HCT116 (cell line): ENCODE results near the gene FAM174A. TPM values are rescaled to one million over a fixed set of nuclear protein-coding genes. Genes with fewer than 3 reads are reported as not detected.

ENCODE experiments used
- ATAC-seq: fragments of 200-7000 bp; cut with Tn5 transposase; 2 replicates; pipeline ENCODE4 v1.9.1; 2020; ENCODE audit warnings: mild to moderate bottlenecking, moderate library complexity
- BruUV-seq: library from RNA; stranded (reverse); fragments of 400-500 nt; replicated peaks from 2 replicates; lab custom pipeline; 2021; lab: Mats Ljungman, UMichigan
- CTCF ChIA-PET: fragments of 300-600 bp; sonication (Branson Sonifier 250); formaldehyde crosslinking; loops from one replicate; lab custom pipeline; 2021; ENCODE audit warnings: antibody characterized with exemption; lab: Charles Lee
- POLR2A ChIA-PET: fragments of 300-600, 350-600 bp; sonication (Branson Sonifier 250); formaldehyde crosslinking; loops from one replicate; lab custom pipeline; 2021; ENCODE audit warnings: antibody characterized with exemption; lab: Charles Lee
- RAD21 ChIA-PET, 2 experiments: fragments of 300-600 bp; sonication (Branson Sonifier 250); formaldehyde crosslinking; loops; one replicate each; lab custom pipeline; 2023; ENCODE audit warnings: low total read pairs in 2 of 2; ENCODE audit not compliant: uncharacterized antibody in 2 of 2, unreplicated experiment in 2 of 2, low non-redundant PET in 1 of 2; lab: Charles Lee
- DNase-seq: peaks from one replicate; pipeline ENCODE4 v3.0.0-alpha.2; 2010; ENCODE audit warnings: low read depth, low spot score
- H2AFZ ChIP-seq: fragments of 200-600 bp; shearing (Covaris generic), sonication (generic); 2 replicates; pipeline ENCODE4 v1.6.1; 2017; ENCODE audit warnings: low read depth, mixed run types, mixed read lengths, antibody characterized with exemption, low read length; ENCODE audit not compliant: poor library complexity, severe bottlenecking
- H3K27ac ChIP-seq: 2 replicates; pipeline ENCODE4 v1.5.1; 2012; ENCODE audit warnings: low read depth, low read length
- H3K27me3 ChIP-seq: fragments of 200-600 bp; sonication (generic); 2 replicates; pipeline ENCODE4 v1.6.1; 2016; ENCODE audit warnings: mixed run types, low read length, mixed read lengths; ENCODE audit not compliant: insufficient read depth
- H3K36me3 ChIP-seq, 2 experiments: fragments of 200-500 bp in 1 of 2; fragments of 200-600 bp in 1 of 2; sonication (Bioruptor generic) in 1 of 2; sonication (generic) in 1 of 2; 2 replicates each; pipeline versions ENCODE4 v1.5.1 to v1.6.1; 2014 to 2016; ENCODE audit warnings: low read length in 2 of 2, inconsistent platforms in 1 of 2, mixed read lengths in 1 of 2, mixed run types in 1 of 2; ENCODE audit not compliant: insufficient read depth in 2 of 2, control insufficient read depth in 1 of 2
- H3K4me1 ChIP-seq, 2 experiments: fragments of 200-600 bp in 1 of 2; sonication (generic) in 1 of 2; 2 replicates each; pipeline versions ENCODE4 v1.5.1 to v1.6.1; 2012 to 2017; ENCODE audit warnings: low read length in 2 of 2, inconsistent platforms in 1 of 2, mild to moderate bottlenecking in 1 of 2, mixed read lengths in 1 of 2, mixed run types in 1 of 2, moderate library complexity in 1 of 2; ENCODE audit not compliant: insufficient read depth in 2 of 2, control insufficient read depth in 1 of 2
- H3K4me2 ChIP-seq: fragments of 200-600 bp; sonication (generic); 2 replicates; pipeline ENCODE4 v1.6.1; 2017; ENCODE audit warnings: mixed run types, low read length, mixed read lengths
- H3K4me3 ChIP-seq, 2 experiments: fragments of 200-600 bp in 1 of 2; sonication (generic) in 1 of 2; replicated peaks in 1 of 2; 2 replicates each; pipeline ENCODE4 v1.5.1; 2011 to 2016; ENCODE audit warnings: low read length in 2 of 2, control low read depth in 1 of 2, low read depth in 1 of 2, mild to moderate bottlenecking in 1 of 2, mixed read lengths in 1 of 2, mixed run types in 1 of 2
- H3K79me2 ChIP-seq: fragments of 200-600 bp; sonication (generic); 2 replicates; pipeline ENCODE4 v1.6.1; 2017; ENCODE audit warnings: mild to moderate bottlenecking, mixed run types, low read length, moderate library complexity, mixed read lengths; ENCODE audit not compliant: insufficient read depth
- H3K9ac ChIP-seq: fragments of 200-600 bp; sonication (generic); 2 replicates; pipeline ENCODE4 v1.6.1; 2016; ENCODE audit warnings: low read length, mixed read lengths
- H3K9me2 ChIP-seq: fragments of 200-600 bp; sonication (generic), shearing (Covaris generic); 2 replicates; pipeline ENCODE4 v1.6.1; 2017; ENCODE audit warnings: mixed run types, mild to moderate bottlenecking, moderate library complexity; ENCODE audit not compliant: insufficient read depth
- H3K9me3 ChIP-seq, 2 experiments: fragments of 200-500 bp in 1 of 2; fragments of 200-600 bp in 1 of 2; sonication (Bioruptor generic) in 1 of 2; sonication (generic) in 1 of 2; 2 replicates each; pipeline ENCODE4 v1.6.1; 2014 to 2017; ENCODE audit warnings: low read length in 2 of 2, mixed read lengths in 2 of 2, inconsistent platforms in 1 of 2, low read depth in 1 of 2, mild to moderate bottlenecking in 1 of 2, mixed run types in 1 of 2, moderate library complexity in 1 of 2; ENCODE audit not compliant: control insufficient read depth in 1 of 2, insufficient read depth in 1 of 2
- H4K20me1 ChIP-seq: fragments of 200-600 bp; sonication (generic), shearing (Covaris generic); 2 replicates; pipeline ENCODE4 v1.6.1; 2017; ENCODE audit warnings: mixed run types, mild to moderate bottlenecking, moderate library complexity; ENCODE audit not compliant: insufficient read depth
- JUND ChIP-seq: IDR thresholded peaks from 2 replicates; pipeline ENCODE4 v1.6.1; 2012
- POLR2A ChIP-seq: IDR thresholded peaks from 2 replicates; pipeline ENCODE4 v1.7.0; 2011; ENCODE audit warnings: borderline replicate concordance; ENCODE audit not compliant: insufficient read depth, insufficient read length; ENCODE audit errors: extremely low read depth
- RAD21 ChIP-seq: IDR thresholded peaks from 2 replicates; pipeline ENCODE4 v1.6.1; 2012; ENCODE audit warnings: low read depth, mild to moderate bottlenecking
- intact Hi-C: fragments of 100-400 bp; cut with micrococcal nuclease; formaldehyde crosslinking; loops from 2 replicates; pipeline ENCODE4 v1.10.0; 2022
- total RNA-seq: library from RNA; stranded (reverse); gene quantifications from one replicate; pipeline ENCODE4 v1.2.1, GENCODE V29; 2021; ENCODE audit not compliant: unreplicated experiment
- TF ChIP-seq, protein P1 (sequence below): IDR thresholded peaks from 2 replicates; pipeline ENCODE4 v1.6.1; 2012; ENCODE audit warnings: low read depth
- TF ChIP-seq, protein P2 (sequence below): IDR thresholded peaks from 2 replicates; pipeline ENCODE4 v1.6.1; 2012
- TF ChIP-seq, protein P3 (sequence below), 3 experiments: fragments of 200-600 bp in 1 of 3; sonication (generic) in 1 of 3; IDR thresholded peaks in 2 of 3; conservative IDR thresholded peaks in 1 of 3; 2 replicates each; pipeline ENCODE4 v1.5.1; 2012 to 2017; ENCODE audit warnings: low read depth in 2 of 3, low read length in 2 of 3, antibody characterized with exemption in 1 of 3, borderline replicate concordance in 1 of 3, control low read depth in 1 of 3, mild to moderate bottlenecking in 1 of 3, mixed read lengths in 1 of 3, mixed run types in 1 of 3, moderate library complexity in 1 of 3; ENCODE audit not compliant: insufficient read depth in 1 of 3

The FAM174A gene
- total RNA-seq, 1 experiment from 2014 or later: 8.6 TPM

DNA sequence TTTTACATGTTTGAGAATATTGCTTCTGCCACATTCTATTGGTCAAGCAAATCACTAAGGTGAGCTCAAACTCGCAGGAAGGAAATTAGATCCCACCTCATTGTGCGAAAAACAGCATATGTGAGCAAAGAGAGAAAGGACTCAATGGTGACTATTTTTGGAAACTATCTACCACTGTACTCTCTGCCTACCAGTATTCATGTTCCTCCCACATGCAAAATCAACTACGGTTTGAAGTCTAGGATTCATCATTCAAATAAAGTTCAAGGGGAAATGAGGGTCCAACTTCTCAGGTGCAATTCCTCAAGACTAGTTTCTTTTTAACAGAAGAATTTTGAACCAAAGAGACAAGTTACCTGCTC is 60.6 kb downstream of the FAM174A start:
- Histone ChIP-seq H3K4me1 (no peaks in the 10 kb centered on the region), H3K4me2 (no peak overlapping the region), H3K79me2 (no peaks in the 10 kb centered on the region), H3K36me3 (no peaks in the 10 kb centered on the region), H3K27ac (no peak overlapping the region), H3K9me3 (no peaks in the 10 kb centered on the region), H3K9ac (no peak overlapping the region), H3K9me2 (no peaks in the 10 kb centered on the region), H3K27me3 (no peaks in the 10 kb centered on the region), H2AFZ (no peak overlapping the region), H4K20me1 (no peaks in the 10 kb centered on the region), H3K4me3 (no peak overlapping the region)
- ATAC-seq (no peak), DNase-seq (no peak)
- ChIA-PET RAD21 (no interaction called here), POLR2A (no interaction called here), CTCF (no interaction called here)
- intact Hi-C loops: no loop called here
- no TSS peak for BruUV-seq
- no peak for TF ChIP-seq RAD21
- no peak for TF ChIP-seq POLR2A
- TF ChIP-seq, protein P1, sequence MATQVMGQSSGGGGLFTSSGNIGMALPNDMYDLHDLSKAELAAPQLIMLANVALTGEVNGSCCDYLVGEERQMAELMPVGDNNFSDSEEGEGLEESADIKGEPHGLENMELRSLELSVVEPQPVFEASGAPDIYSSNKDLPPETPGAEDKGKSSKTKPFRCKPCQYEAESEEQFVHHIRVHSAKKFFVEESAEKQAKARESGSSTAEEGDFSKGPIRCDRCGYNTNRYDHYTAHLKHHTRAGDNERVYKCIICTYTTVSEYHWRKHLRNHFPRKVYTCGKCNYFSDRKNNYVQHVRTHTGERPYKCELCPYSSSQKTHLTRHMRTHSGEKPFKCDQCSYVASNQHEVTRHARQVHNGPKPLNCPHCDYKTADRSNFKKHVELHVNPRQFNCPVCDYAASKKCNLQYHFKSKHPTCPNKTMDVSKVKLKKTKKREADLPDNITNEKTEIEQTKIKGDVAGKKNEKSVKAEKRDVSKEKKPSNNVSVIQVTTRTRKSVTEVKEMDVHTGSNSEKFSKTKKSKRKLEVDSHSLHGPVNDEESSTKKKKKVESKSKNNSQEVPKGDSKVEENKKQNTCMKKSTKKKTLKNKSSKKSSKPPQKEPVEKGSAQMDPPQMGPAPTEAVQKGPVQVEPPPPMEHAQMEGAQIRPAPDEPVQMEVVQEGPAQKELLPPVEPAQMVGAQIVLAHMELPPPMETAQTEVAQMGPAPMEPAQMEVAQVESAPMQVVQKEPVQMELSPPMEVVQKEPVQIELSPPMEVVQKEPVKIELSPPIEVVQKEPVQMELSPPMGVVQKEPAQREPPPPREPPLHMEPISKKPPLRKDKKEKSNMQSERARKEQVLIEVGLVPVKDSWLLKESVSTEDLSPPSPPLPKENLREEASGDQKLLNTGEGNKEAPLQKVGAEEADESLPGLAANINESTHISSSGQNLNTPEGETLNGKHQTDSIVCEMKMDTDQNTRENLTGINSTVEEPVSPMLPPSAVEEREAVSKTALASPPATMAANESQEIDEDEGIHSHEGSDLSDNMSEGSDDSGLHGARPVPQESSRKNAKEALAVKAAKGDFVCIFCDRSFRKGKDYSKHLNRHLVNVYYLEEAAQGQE: no peak

DNA sequence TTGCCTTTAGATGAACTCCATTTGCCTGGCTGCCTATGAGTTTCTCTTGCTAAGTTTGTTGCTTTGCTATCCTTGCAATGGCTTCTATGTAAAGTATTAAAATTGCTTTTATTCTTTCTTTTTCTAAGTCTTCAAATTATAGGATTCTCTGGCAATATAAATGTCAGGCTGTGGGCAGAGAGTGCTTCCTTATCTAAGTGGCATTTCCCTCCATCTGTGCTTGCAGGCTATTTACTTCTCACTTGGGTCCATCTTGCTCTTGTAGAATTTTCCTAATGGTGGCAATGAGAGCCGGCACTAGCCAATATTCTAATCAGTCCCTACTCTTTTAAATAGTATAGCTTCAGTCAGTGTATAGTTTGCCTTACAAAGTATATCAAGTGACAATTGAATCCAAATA is 63.3 kb downstream of the FAM174A start:
- no peaks in the 10 kb centered on the region for H3K36me3 ChIP-seq
- no peaks in the 10 kb centered on the region for H3K27me3 ChIP-seq
- TF ChIP-seq, protein P2, sequence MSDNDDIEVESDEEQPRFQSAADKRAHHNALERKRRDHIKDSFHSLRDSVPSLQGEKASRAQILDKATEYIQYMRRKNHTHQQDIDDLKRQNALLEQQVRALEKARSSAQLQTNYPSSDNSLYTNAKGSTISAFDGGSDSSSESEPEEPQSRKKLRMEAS: no peak
- TF ChIP-seq, protein P3, sequence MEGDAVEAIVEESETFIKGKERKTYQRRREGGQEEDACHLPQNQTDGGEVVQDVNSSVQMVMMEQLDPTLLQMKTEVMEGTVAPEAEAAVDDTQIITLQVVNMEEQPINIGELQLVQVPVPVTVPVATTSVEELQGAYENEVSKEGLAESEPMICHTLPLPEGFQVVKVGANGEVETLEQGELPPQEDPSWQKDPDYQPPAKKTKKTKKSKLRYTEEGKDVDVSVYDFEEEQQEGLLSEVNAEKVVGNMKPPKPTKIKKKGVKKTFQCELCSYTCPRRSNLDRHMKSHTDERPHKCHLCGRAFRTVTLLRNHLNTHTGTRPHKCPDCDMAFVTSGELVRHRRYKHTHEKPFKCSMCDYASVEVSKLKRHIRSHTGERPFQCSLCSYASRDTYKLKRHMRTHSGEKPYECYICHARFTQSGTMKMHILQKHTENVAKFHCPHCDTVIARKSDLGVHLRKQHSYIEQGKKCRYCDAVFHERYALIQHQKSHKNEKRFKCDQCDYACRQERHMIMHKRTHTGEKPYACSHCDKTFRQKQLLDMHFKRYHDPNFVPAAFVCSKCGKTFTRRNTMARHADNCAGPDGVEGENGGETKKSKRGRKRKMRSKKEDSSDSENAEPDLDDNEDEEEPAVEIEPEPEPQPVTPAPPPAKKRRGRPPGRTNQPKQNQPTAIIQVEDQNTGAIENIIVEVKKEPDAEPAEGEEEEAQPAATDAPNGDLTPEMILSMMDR (IDR thresholded peaks at IDR 0.05 in 2 of 3, conservative IDR thresholded peaks at IDR 0.05 in 1 of 3; ENCODE audit: borderline replicate concordance in 1 of 3, insufficient read depth in 1 of 3, low read depth in 2 of 3, low read length in 2 of 3): no peak
- no peak for TF ChIP-seq JUND
- H3K9me2 ChIP-seq: no peaks in the 10 kb centered on the region
- intact Hi-C loops: no loop called here
- POLR2A ChIA-PET: no interaction called here
- RAD21 ChIA-PET: no interaction called here
- no peak overlapping the region for H2AFZ ChIP-seq
- no peak overlapping the region for H3K9ac ChIP-seq
- H3K4me1 ChIP-seq: no peaks in the 10 kb centered on the region
- H3K9me3 ChIP-seq: no peaks in the 10 kb centered on the region
- H3K4me2 ChIP-seq: no peak overlapping the region
- BruUV-seq: no TSS peak
- CTCF ChIA-PET: no interaction called here
- no peak overlapping the region for H3K27ac ChIP-seq
- H4K20me1 ChIP-seq: no peaks in the 10 kb centered on the region
- H3K4me3 ChIP-seq: no peak overlapping the region
- no peaks in the 10 kb centered on the region for H3K79me2 ChIP-seq
- DNase-seq: no peak
- no peak for ATAC-seq
